MM.1S (cell line): ENCODE results near the gene DUSP15.

Experiments
- DNase-seq: peaks from one replicate; pipeline ENCODE4 v3.0.0-alpha.2; 2015
- H2AFZ ChIP-seq: fragments of 300-600 bp; sonication (generic); 2 replicates; pipeline ENCODE4 v1.6.0; 2016; ENCODE audit warnings: antibody characterized with exemption, low read length
- H3F3A ChIP-seq: fragments of 300-600 bp; sonication (generic); 2 replicates; pipeline ENCODE4 v1.6.1; 2016; ENCODE audit warnings: mild to moderate bottlenecking, antibody characterized with exemption, low read length, moderate library complexity, mixed read lengths; ENCODE audit not compliant: insufficient read depth
- H3K27ac ChIP-seq: fragments of 300-600 bp; sonication (generic); 2 replicates; pipeline ENCODE4 v1.5.1; 2016; ENCODE audit warnings: mild to moderate bottlenecking, low read length
- H3K27me3 ChIP-seq: fragments of 300-600 bp; sonication (generic); replicated peaks from 2 replicates; pipeline ENCODE4 v1.6.0; 2016; ENCODE audit warnings: low read length; ENCODE audit not compliant: insufficient read depth
- H3K36me3 ChIP-seq: fragments of 300-600 bp; sonication (generic); replicated peaks from 2 replicates; pipeline ENCODE4 v1.6.1; 2016; ENCODE audit warnings: mild to moderate bottlenecking, low read length, mixed read lengths; ENCODE audit not compliant: insufficient read depth
- H3K4me1 ChIP-seq: fragments of 300-600 bp; sonication (generic); 2 replicates; pipeline ENCODE4 v1.6.1; 2016; ENCODE audit warnings: low read length, mixed read lengths
- H3K4me2 ChIP-seq: fragments of 300-600 bp; sonication (generic); 2 replicates; pipeline ENCODE4 v1.6.0; 2016; ENCODE audit warnings: low read depth, low read length
- H3K4me3 ChIP-seq: fragments of 300-600 bp; sonication (generic); 2 replicates; pipeline ENCODE4 v1.5.1; 2016; ENCODE audit warnings: low read length, mixed read lengths
- H3K79me2 ChIP-seq: fragments of 300-600 bp; sonication (generic); 2 replicates; pipeline ENCODE4 v1.6.1; 2016; ENCODE audit warnings: mixed run types, low read length, mixed read lengths
- H3K9ac ChIP-seq: fragments of 300-600 bp; sonication (generic); 2 replicates; pipeline ENCODE4 v1.6.1; 2016; ENCODE audit warnings: low read length, mixed read lengths
- H3K9me2 ChIP-seq: fragments of 300-600 bp; sonication (generic); replicated peaks from 2 replicates; pipeline ENCODE4 v1.6.1; 2016; ENCODE audit warnings: mild to moderate bottlenecking, low read length, mixed read lengths; ENCODE audit not compliant: insufficient read depth
- H3K9me3 ChIP-seq: fragments of 300-600 bp; sonication (generic); replicated peaks from 2 replicates; pipeline ENCODE4 v1.6.1; 2016; ENCODE audit warnings: mild to moderate bottlenecking, low read length, mixed read lengths; ENCODE audit not compliant: insufficient read depth
- H4K20me1 ChIP-seq: fragments of 300-600 bp; sonication (generic); 2 replicates; pipeline ENCODE4 v1.6.1; 2016; ENCODE audit warnings: mild to moderate bottlenecking, low read length, moderate library complexity, mixed read lengths; ENCODE audit not compliant: insufficient read depth
- CTCF ChIP-seq: fragments of 300-600 bp; sonication (generic); IDR thresholded peaks from 2 replicates; pipeline ENCODE4 v1.5.1; 2016; ENCODE audit warnings: antibody characterized with exemption, low read length, mixed read lengths
- EZH2 ChIP-seq: fragments of 300-600 bp; sonication (generic); optimal IDR thresholded peaks from 2 replicates; pipeline ENCODE3; 2017; ENCODE audit warnings: low read depth, mild to moderate bottlenecking, antibody characterized with exemption, low read length, mixed read lengths
- EZH2phosphoT487 ChIP-seq: fragments of 300-600 bp; sonication (generic); IDR thresholded peaks from 2 replicates; pipeline ENCODE4 v1.6.1; 2018; ENCODE audit warnings: antibody characterized with exemption, low read length

The DUSP15 gene

GRCh38 chr20:31890646-31891045, 20.3 kb upstream of the DUSP15 start:
- Histone ChIP-seq H2AFZ (no peak overlapping the region), H3K9me3 (no peaks in the 10 kb centered on the region), H3K27ac (no peak overlapping the region), H3K27me3 (peaks cover 24% of the 10 kb centered on the region), H3K4me1 (no peaks in the 10 kb centered on the region), H3K36me3 (no peaks in the 10 kb centered on the region), H3K4me3 (no peak overlapping the region), H4K20me1 (no peaks in the 10 kb centered on the region), H3K4me2 (no peak overlapping the region), H3K9me2 (no peaks in the 10 kb centered on the region), H3F3A (no peaks in the 10 kb centered on the region), H3K79me2 (no peaks in the 10 kb centered on the region), H3K9ac (no peak overlapping the region)
- DNase-seq: no peak
- TF ChIP-seq EZH2 (no peak), EZH2phosphoT487 (no peak), CTCF (no peak)

GRCh38 chr20:31883829-31884228, 13.5 kb upstream of the DUSP15 start:
- no peaks in the 10 kb centered on the region for H3K36me3 ChIP-seq
- no peak overlapping the region for H3K4me3 ChIP-seq
- H4K20me1 ChIP-seq: no peaks in the 10 kb centered on the region
- no peaks in the 10 kb centered on the region for H3K9me2 ChIP-seq
- DNase-seq: no peak
- no peaks in the 10 kb centered on the region for H3K4me1 ChIP-seq
- no peak overlapping the region for H3K27ac ChIP-seq
- no peak for TF ChIP-seq EZH2
- no peak for TF ChIP-seq CTCF
- TF ChIP-seq EZH2phosphoT487: no peak
- H3K9ac ChIP-seq: no peak overlapping the region
- H3K4me2 ChIP-seq: no peak overlapping the region
- no peaks in the 10 kb centered on the region for H3K79me2 ChIP-seq
- H3F3A ChIP-seq: no peaks in the 10 kb centered on the region
- peaks cover 55% of the 10 kb centered on the region for H3K27me3 ChIP-seq
- H3K9me3 ChIP-seq: no peaks in the 10 kb centered on the region
- no peak overlapping the region for H2AFZ ChIP-seq

GRCh38 chr20:31881945-31882344, 11.6 kb upstream of the DUSP15 start:
- TF ChIP-seq EZH2phosphoT487 (no peak), CTCF (no peak), EZH2 (no peak)

More at GRCh38 chr20:31881945-31882344, 11.6 kb upstream of the DUSP15 start:
- Histone ChIP-seq H3K27me3 (peaks cover 68% of the 10 kb centered on the region), H3K4me2 (no peak overlapping the region), H4K20me1 (no peaks in the 10 kb centered on the region), H2AFZ (no peak overlapping the region), H3K36me3 (no peaks in the 10 kb centered on the region), H3K79me2 (no peaks in the 10 kb centered on the region), H3K9ac (no peak overlapping the region), H3K9me2 (no peaks in the 10 kb centered on the region), H3K27ac (no peak overlapping the region), H3K4me3 (no peak overlapping the region), H3K4me1 (no peaks in the 10 kb centered on the region), H3F3A (no peaks in the 10 kb centered on the region), H3K9me3 (no peaks in the 10 kb centered on the region)
- no peak for DNase-seq
